Cardiac muscle cell (in vitro differentiated cells and primary cell): ENCODE data around the gene ZNF512B. TPM values are rescaled to one million over a fixed set of nuclear protein-coding genes. Genes with fewer than 3 reads are reported as not detected.
"Not testable (repeated sequence)": the region's sequence is repeated elsewhere in the genome, so short reads cannot be mapped to it uniquely, and the experiment has no call there.

Experiments
- DNase-seq, 2 donors: peaks; one replicate each; pipeline versions ENCODE4 v3.0.0 to v3.0.0-alpha.2; 2010 to 2017; ENCODE audit warnings: low read depth in 1 of 2, low spot score in 1 of 2
- H3K27ac ChIP-seq: fragments of 200-600 bp; sonication (generic); 2 replicates; pipeline ENCODE4 v1.5.1; 2016
- H3K27me3 ChIP-seq: fragments of 200-600 bp; sonication (generic); 2 replicates; pipeline ENCODE4 v1.6.0; 2016; ENCODE audit warnings: control low read depth
- H3K36me3 ChIP-seq: fragments of 200-600 bp; sonication (generic); 2 replicates; pipeline ENCODE4 v1.5.1; 2016; ENCODE audit warnings: control low read depth
- H3K4me1 ChIP-seq: fragments of 200-600 bp; sonication (generic); 2 replicates; pipeline ENCODE4 v1.8.1; 2017; ENCODE audit warnings: low read depth, mild to moderate bottlenecking, mixed run types
- H3K4me3 ChIP-seq: fragments of 200-600 bp; sonication (generic); 2 replicates; pipeline ENCODE4 v1.5.1; 2016; ENCODE audit warnings: mild to moderate bottlenecking
- H3K9me3 ChIP-seq: fragments of 200-600 bp; sonication (generic); 2 replicates; pipeline ENCODE4 v1.5.1; 2017; ENCODE audit warnings: low read depth, mild to moderate bottlenecking, control low read depth
- CTCF ChIP-seq: IDR thresholded peaks from 2 replicates; pipeline ENCODE4 v1.5.1; 2012; ENCODE audit warnings: low read depth, mild to moderate bottlenecking, low read length
- polyA plus RNA-seq: library from polyadenylated mRNA; unstranded; fragments of >200 nt; fragmentation: Nextera tagmentation; extraction: Ambion mirVana; gene quantifications from 2 replicates; pipeline ENCODE4 v1.2.1, GENCODE V29; 2016
- total RNA-seq: library from RNA; depleted of rRNA; stranded (reverse); fragments of >200 nt; gene quantifications from 2 replicates; pipeline ENCODE4 v1.2.3, GENCODE V29; 2016

Gene ZNF512B
- total and polyA plus RNA-seq, 2 experiments from 2014 or later: 13.7 to 45.8 TPM

GRCh38 chr20:63920226-63920625, 49.5 kb downstream of the ZNF512B start:
- Histone ChIP-seq H3K9me3 (no peaks in the 10 kb centered on the region), H3K4me1 (no peaks in the 10 kb centered on the region), H3K27ac (no peak overlapping the region), H3K27me3 (no peaks in the 10 kb centered on the region), H3K4me3 (no peak overlapping the region), H3K36me3 (no peaks in the 10 kb centered on the region)
- DNase-seq: no peak
- TF ChIP-seq CTCF: no peak

- Histone ChIP-seq H3K4me3 (no peak overlapping the region), H3K4me1 (no peaks in the 10 kb centered on the region), H3K27ac (no peak overlapping the region), H3K9me3 (no peaks in the 10 kb centered on the region), H3K36me3 (no peaks in the 10 kb centered on the region), H3K27me3 (no peaks in the 10 kb centered on the region)
- no peak for TF ChIP-seq CTCF
- no peak for DNase-seq
These were observed 50.6 kb downstream of the ZNF512B start for GRCh38 chr20:63919130-63919529.

- H3K4me3 ChIP-seq: no peak overlapping the region
- H3K27ac ChIP-seq: no peak overlapping the region
- no peaks in the 10 kb centered on the region for H3K27me3 ChIP-seq
- no peaks in the 10 kb centered on the region for H3K9me3 ChIP-seq
- no peaks in the 10 kb centered on the region for H3K36me3 ChIP-seq
- TF ChIP-seq CTCF: no peak
- no peak for DNase-seq
- no peaks in the 10 kb centered on the region for H3K4me1 ChIP-seq
These were observed 51.9 kb downstream of the ZNF512B start for GRCh38 chr20:63917811-63918210.

- not testable (repeated sequence) for H3K4me1 ChIP-seq
These were observed 53.3 kb downstream of the ZNF512B start for GRCh38 chr20:63916371-63916939.

GRCh38 chr20:63915471-63915870, 54.3 kb downstream of the ZNF512B start:
- Histone ChIP-seq H3K4me1 (no peaks in the 10 kb centered on the region), H3K27ac (no peak overlapping the region), H3K9me3 (no peaks in the 10 kb centered on the region), H3K27me3 (no peaks in the 10 kb centered on the region), H3K36me3 (no peaks in the 10 kb centered on the region), H3K4me3 (no peak overlapping the region)
- DNase-seq: no peak
- no peak for TF ChIP-seq CTCF

More at GRCh38 chr20:63916371-63916939, 53.3 kb downstream of the ZNF512B start:
- not testable (repeated sequence) for H3K9me3 ChIP-seq, H3K27me3 ChIP-seq, H3K4me3 ChIP-seq, H3K27ac ChIP-seq, H3K36me3 ChIP-seq
- peak in 1 of 2 donors; percentile 23 for DNase-seq

GRCh38 chr20:63913768-63914167, 56.0 kb downstream of the ZNF512B start:
- Histone ChIP-seq H3K4me3 (no peak overlapping the region), H3K36me3 (no peaks in the 10 kb centered on the region), H3K9me3 (no peaks in the 10 kb centered on the region), H3K27ac (no peak overlapping the region), H3K27me3 (no peaks in the 10 kb centered on the region), H3K4me1 (no peaks in the 10 kb centered on the region)
- no peak for DNase-seq
- TF ChIP-seq CTCF: no peak
